Non-pigmented ciliary epithelial cell (primary cell): Measurements from ENCODE around the gene CIAO3.

Source experiments
- DNase-seq: peaks from one replicate; pipeline ENCODE4 v3.0.0-alpha.2; 2010; ENCODE audit warnings: low read depth

The CIAO3 gene

DNA sequence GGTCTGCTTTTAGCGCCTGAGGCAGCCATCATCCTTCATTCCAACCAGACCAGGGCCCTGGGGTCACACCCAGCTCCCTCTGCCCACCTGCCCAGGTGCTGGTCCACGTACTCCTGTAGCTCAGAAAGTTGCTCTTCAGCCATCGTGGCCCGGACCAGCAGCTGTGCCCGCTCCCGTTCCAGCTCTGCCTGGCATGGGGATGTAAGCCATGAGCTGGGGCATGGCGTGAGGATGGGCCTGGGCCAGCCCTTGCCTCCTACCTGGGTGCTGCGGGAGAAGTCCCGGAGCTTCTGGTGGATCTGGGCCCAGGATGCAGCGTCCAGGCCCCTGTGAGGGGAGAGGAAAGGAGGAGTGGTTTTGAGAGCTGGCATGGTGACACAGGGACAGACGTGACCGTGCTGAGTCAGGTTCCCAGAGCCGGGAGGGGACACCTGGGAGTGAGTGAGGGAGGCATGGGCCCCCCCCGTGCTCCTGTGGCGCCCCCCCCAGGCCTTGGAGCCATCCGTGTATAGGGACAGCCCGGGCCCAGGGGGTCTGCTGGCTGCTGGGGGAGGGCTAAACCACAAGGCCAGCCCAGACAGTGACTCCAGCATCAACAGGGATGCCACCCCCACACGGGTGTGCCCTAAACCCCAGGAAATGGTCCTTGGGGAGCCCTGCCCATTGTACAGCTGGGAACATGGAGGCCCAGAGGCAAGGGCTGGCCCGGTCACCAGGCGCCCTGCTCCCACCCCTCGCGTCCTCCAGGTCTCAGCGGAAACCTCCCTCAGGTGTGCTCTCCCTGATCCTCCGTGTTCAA is 17.8 kb downstream of the CIAO3 start:
- DNase-seq, result no peak

DNA sequence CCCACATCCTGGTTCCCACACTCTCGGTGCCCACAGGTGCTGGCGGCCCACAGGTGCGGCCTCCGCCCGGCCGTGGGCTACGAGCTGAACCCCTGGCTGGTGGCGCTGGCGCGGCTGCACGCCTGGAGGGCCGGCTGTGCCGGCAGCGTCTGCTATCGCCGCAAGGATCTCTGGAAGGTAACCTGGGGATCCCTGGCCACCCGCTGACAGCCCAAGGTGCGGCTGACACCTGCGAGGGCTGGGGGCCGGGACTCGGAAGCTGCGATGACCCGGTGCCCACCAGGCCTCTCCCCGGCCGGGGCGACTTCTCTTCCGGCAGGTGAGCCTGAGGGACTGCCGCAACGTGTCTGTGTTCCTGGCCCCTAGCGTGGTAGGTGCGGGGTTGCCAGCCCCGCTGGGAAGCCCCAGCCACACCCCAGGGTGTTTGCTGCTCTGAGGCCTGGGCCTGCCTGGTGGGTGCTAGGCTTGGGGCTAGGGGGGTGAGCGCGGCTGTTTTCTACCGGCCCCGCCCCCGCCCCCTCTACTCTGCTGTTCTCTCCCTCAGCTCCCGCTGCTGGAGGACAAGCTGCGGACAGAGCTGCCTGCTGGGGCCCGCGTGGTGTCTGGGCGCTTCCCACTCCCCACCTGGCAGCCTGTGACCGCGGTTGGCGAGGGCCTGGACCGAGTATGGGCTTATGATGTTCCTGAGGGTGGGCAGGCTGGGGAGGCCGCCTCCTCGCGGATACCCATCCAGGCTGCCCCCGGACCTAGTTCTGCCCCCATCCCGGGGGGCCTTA is 18.8 kb downstream of the CIAO3 start:
- DNase-seq, result no peak

DNA sequence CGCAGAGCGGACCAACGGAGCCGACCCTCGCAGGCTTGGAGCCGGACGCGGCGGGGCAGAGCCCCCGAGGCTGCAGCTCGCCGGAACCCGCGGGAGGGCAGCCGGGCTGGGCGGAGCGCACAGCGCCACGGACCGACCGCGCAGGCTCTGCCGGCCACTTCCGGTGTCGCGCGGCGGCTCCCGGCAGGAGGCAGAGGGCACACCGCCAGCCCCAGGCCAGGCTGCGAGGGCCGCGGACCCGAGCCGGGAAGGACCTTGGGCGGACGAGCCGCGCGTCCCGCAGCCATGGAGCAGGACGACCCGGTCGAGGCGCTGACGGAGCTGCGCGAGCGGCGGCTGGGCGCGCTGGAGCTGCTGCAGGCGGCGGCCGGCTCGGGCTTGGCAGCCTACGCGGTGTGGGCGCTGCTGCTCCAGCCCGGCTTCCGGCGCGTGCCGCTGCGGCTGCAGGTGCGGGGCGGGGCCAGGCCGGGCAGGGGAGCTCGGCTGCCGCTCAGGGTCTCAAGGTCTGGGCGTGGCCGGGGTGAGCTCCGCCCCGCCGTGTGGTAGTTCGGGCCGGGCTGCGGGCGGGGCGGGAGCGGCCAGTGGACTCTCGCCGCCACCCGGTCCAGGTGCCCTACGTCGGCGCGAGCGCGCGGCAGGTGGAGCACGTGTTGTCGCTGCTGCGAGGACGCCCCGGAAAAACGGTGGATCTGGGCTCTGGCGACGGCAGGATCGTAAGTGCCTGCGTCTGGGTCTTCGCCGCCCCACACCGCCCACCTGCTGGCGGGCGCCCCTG is 19.6 kb downstream of the CIAO3 start, which contains the start of gene ANTKMT:
Gene ANTKMT, plus strand, starts transcription at position 157 of the 775 bp plus-strand sequence. Its CDS starts 129 bp downstream, at position 286.
- DNase-seq, result no peak

DNA sequence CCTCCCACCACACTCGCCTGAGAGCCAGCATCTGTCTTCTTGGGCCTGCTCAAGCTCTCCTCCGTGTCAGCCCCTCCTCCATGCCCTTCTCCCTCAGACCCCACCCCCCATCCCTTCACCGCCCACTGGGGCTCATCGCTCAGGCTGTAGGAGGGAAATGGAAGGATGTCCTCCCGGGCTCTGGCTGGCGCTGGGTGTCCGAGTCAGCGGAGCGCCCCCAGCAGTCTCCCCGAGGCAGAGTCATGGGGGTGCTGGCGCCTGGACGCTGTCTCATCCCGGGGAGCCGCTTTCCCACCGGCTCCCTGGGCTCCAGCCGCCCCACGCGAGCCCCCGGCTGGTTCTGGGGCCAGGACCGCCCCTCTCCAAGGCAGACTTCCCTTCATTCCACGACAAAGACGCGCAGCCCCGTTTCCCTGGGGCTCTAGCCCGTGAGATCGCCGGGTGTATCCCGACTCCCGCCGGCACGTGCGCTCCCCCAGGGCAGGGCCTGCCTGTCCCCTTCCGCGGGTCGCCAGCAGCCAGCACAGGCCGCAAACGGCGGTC is 20.3 kb downstream of the CIAO3 start:
- DNase-seq, result no peak

DNA sequence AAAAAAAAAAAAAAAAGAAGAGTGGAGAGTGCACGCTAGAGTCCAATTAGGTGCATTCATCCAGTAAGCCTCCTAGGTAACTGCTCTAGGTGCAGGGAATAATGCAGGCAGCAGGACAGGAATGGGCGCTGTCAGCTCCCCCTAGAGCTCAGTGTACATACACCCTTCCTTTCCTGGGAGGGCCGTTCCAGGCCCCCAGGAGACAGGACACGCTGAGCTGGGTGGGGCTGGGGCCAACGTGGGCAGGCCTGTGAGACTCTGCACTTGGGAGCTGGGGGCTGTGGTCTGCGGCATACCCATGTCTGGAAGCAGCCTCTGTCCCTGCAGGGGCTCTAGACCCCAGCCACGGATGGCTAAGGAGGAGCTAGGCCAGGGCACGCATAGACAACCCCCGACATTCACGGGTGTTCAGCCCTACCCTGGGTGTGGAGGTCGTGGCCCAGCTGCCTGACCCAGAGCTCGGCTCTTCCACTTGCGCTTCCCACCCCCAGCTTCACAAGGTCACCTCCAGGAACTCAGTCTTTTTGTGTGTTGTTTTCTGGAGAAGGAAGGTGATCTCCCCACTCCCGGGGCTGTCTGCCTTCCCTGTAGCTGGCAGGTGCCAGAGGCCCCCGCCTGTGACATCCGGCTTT is 20.9 kb downstream of the CIAO3 start:
- no peak for DNase-seq

DNA sequence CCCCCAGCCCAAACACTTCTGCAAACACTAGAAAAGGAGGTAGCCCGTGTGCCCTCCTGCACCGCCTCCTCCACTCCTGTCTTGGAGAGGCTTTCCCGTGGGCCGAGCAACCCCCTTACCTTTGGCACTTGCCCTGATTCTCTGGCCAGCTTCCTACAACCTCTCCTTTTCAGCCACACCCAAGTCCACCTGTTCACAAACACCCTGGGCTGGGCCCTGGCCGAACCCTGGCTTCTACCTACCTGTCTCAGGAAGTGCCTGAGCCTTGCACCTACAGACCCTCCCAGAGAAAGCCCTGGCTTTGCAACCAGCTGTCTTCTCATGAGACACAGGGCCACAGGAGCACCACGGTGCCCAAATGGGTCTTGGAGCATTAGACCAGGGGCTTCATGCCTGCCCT is 21.9 kb downstream of the CIAO3 start:
- no peak for DNase-seq

DNA sequence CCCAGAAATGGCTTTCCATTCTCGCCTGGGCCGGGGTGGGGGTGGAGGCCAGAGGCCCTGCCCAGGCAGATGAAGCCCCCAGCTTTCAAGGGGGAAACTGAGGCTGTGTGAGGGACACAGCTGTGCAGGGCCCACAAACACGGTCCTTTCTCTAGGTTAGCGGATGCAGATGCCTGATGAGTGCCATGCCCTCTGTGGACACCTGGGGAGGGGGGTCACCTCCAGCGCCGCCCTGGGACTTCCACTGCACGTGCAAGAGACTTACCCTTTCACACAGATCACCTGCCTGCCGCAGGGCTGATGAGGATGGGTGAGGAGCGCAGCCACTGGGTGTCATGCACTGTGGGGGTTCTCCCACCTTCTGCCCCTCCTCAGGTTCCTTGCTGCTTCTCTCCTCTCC is 22.4 kb downstream of the CIAO3 start:
- DNase-seq, result no peak

DNA sequence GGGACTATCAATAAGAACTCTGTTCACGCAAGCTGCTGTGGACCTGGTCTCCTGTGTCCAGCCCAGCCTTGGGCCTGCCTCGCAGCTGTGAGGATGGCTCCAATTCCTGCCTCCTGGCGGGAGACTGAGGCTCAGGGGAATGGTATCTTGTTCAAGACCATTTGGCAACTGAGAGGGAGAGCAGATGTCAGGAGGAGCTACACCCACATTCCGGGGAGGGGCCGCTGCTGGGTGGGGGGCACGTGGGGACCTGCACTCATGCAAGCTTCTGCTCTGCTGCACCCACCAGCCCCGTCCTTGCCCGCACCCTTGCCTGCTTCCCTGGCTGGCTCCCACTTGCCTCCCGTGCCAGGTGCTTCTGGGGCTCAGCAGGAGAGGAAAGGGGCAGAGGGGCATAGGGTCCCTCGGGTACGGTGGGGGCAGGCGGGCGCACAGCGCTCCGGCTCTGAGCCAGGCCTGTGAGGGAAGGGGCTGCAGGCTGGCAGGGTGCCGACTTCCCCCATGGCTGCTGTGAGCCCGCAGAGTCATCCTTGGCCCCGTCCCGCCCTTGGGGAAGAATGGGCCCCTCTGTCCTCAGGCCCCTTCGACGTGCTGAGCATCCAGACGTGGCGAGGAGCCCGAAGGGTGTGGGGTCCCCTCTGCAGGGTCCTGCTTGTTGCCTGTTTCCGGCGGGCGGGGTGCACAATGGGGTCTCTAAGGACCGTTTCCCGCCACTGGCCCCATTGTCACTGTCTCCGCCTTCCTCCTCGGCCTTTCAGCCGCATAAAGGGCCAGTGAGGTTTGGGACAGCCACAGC is 23.1 kb downstream of the CIAO3 start:
- no peak for DNase-seq

DNA sequence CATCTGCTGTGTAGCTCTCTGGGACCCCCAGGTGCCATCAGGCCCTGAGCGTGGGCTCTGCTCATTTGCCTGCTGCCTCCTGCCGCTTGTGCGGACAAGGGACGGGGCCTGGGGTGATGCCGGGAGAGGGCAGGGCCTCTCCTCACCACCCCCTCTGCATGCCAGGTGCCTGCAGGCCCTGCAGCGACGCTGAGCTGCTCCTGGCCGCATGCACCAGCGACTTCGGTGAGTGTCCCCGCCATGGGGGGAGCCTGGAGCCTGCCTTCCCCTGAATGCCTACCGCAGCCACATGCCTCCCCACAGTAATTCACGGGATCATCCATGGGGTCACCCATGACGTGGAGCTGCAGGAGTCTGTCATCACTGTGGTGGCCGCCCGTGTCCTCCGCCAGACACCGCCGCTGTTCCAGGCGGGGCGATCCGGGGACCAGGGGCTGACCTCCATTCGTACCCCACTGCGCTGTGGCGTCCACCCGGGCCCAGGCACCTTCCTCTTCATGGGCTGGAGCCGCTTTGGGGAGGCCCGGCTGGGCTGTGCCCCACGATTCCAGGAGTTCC is 23.9 kb downstream of the CIAO3 start:
- DNase-seq, result no peak

DNA sequence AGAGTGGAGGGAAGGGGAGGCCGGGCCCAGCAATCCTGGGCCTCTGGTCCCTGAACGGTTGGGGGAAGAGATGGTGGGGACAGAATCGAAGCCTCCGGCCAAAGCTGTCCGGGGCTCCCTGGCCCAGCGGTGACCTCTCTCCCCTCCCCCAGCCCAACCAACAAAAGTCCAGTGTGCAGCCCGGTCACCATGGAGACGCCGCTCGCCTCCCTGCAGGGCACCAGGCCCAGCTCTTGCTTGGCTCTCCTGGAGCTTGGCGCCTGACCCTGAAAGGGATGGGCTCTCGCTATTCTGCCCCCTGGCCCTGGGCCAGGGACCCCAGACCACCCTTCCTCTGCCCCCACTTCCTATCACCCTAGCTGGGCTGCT is 24.6 kb downstream of the CIAO3 start:
- no peak for DNase-seq

DNA sequence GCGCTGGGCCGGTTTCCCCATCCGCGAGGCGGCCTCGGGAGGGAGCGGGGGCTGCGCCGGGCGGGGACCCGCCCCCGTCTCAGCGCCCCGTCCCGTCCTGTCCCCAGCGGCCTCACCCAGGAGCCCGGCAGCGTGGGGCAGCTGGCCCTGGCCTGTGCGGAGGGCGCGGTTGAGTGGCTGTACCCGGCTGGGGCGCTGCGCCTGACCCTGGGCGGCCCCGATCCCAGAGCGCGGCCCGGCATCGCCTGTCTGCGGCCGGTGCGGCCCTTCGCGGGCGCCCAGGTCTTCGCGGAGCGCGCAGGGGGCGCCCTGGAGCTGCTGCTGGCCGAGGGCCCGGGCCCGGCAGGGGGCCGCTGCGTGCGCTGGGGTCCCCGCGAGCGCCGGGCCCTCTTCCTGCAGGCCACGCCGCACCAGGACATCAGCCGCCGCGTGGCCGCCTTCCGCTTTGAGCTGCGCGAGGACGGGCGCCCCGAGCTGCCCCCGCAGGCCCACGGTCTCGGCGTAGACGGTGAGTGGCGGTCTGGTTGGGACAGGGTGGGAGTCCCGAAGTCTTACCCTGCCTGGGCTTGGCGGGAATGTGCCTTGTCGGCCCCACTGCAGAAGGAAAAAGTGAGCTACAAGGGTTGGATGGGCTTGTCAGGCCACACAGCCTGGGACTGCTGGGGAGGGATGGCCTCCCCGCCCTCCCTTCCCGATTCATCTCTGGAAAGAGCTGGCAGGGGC is 25.2 kb downstream of the CIAO3 start:
- no peak for DNase-seq

DNA sequence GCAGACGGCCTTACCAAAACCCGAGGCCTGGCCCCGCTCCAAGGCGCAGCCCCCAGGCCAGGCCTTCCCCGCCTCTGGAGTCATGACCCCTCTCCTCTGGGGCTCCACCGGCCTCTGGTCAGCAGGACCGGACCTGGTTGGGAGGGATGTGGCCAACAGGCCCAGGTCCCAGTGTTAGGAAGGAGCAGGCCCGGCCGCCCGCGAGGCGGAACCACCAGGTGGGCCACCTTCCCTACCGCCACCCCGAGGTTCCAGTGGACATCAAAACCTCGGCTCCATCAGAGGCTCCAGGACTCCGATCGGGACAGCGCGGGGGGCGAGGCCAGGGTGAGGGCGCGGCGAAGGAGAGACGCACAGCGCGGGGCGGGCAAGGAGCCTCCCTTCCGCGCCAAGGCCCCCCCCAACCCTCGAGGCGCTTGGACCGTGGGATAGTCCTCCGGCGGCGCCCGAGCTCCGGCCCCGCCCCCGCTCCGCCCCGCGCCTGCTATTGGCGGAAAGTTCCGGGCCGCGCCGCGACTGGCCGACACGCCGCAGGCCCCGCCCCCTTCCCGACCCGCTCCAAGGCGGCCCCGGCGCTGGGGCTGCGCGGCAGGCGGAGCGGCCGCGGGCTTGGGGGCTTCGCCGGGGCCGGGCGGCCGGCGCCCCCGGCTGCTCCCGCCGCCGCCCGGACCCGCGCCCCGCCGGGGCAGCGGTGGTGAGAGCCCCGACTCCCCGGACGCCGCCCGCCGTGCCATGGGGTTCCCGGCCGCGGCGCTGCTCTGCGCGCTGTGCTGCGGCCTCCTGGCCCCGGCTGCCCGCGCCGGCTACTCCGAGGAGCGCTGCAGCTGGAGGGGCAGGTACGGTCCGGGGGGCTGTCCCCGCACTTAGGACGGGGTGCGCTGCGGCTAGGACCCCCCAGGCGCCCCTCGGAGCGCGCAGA is 26.0 kb downstream of the CIAO3 start, which contains the start of gene METRN:
Gene METRN, plus strand, starts transcription at position 561 of the 919 bp plus-strand sequence. Its CDS starts 172 bp downstream, at position 733.
- no peak for DNase-seq

DNA sequence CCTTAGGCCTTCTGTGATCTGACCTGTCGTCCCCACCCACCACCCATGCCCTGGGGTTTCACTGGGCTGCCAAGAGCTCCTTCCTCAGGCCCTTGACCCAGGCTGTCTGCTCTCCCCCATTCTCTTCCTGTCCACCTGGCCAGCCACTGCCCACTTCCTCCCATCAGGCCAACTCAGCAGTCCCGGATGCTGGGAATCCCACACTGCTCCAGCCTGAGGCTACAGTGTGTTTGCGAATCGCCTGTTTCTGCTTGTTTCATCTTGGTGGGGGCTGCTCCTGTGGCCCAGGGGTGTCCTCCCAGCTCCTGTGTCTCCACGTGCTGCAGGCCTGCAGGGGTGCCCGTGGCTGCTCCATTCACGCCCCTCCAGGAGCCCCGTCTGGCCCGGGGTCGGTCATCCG is 26.7 kb downstream of the CIAO3 start:
- DNase-seq, result no peak

DNA sequence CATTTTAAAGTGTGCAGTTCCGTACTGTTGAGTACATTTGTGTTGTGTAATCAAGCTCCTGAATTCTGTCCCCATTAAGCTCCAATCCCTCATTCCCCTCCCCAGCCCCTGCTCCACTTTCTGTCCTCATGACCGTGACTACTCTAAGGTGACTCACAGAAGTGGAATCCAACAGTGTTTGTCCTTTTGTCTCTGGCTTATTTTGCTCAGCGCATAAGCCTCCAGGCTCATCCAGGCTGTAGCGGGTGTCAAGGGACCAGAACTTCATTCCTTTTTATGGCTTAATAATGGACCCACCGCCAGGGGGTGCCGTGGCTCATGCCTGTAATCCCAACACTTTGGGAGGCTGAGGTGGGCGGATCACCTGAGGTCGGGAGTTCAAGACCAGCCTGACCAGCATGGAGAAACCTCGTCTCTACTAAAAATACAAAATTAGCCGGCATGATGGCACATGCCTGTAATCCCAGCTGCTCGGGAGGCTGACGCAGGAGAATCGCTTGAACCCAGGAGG is 28.0 kb downstream of the CIAO3 start:
- DNase-seq, result peak; percentile 88

DNA sequence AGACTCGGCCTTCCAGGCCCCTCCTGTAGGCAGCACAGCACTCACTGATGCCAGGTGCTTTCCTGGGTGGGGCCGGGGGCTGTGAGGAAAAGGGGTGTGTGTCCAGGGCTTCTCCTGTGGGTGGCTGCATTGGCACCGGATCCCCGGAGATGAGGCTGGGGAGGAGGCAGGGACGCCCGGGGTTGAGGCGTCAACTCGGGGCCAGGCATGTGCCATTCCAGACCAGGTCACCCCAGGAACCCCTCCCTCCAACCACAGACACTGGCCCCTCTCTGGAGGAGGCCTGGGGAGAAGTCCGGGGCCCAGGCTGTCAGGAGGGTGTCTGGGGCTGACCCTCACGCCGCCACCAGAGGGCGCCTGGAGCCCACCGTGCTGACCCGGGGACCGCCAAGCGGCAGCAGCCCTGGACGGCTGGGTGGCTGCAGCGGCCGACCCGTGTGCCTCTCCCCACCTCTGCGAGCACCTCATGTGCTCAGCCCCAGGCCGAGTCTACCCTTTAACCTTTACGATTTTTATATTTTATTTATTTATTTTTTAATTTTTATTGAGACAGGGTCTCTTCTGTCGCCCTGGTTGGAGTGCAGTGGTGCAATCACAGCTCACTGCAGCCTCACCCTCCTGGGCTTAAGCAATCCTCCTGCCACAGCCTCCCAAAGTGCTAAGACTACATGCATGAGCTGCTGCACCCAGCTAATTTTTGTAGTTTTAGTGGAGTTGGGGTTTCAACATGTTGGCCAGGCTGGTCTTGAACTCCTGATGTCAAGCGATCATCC is 29.1 kb downstream of the CIAO3 start:
- DNase-seq, result no peak

DNA sequence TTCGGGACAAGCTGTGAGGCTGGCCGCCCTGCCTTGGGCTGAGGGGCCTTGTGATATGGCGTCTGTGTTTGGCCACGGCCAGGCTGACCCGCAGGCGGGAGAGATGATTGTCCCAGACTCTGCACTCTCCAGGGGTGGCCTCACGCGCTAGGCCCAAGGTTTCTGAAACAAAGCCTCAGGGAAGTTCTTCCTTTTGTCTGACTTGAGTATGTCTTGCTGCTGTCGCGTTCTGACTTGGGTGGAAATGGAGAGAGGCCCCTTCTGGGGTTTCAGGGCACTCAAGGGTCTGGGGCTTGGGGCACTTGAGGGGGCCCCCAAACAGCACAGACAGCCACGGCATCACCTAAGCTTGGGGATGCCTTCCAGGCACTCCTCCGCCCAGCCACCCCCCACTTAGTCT is 29.7 kb downstream of the CIAO3 start:
- no peak for DNase-seq

DNA sequence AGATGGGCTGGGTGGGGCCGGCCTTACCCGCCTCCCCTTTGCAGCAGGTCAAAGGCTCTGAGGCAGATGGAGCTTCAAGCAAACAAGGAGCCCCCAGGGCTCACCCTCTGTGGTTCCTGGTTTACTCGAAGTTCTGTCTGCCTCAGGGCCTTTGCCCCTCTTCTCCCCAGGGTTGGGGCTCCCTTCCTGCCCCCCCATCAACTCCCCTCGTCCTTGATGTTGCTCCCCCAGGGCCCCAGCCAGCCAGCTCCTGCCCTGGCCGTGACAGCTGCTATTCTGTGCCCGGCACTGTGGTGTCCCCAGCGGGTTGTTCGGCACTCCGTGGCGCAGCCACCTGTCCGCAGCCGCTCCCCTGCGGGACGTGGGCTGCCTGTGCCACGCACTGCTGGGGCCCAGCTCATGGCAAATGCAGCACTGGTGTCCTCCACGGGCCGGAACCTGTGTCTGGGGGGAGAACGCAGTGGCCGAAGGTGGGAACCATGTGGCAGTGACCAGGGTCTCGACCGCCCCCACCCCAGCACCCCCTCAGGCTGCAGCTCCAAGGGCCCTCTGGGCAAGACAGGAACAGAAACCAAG is 30.2 kb downstream of the CIAO3 start:
- no peak for DNase-seq
